NCI-H446 (cell line): ENCODE data around the gene POGZ.
A peak's percentile ranks its signal among the peaks of the same experiment; 100 is the strongest.
"Not testable (repeated sequence)": the region's sequence is repeated elsewhere in the genome, so short reads cannot be mapped to it uniquely, and the experiment has no call there.

Experiments used
- DNase-seq, 2 experiments: peaks; one replicate each; lab custom pipeline; 2025; lab: John Stamatoyannopoulos, UW

Gene POGZ

DNA sequence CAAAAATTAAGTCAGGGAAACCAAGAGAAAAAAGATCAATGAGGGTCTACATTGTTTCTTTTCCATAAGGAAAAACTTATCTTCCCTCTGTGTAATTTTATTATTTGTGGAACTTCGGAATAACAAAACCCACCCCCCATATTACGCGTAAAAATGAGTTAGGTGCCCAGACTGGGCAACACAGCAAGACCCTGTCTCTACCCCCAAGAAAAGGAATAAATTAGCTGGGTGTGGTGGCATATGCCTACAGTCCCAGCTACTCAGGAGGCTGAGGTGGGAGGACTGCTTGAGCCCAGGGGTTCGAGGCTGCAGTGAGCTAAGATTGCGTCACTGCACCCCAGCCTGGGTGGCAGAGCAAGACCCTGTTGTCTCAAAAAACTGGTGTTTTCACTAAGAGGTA, 39.5 kb downstream of the POGZ start:
- DNase-seq, result no peak

DNA sequence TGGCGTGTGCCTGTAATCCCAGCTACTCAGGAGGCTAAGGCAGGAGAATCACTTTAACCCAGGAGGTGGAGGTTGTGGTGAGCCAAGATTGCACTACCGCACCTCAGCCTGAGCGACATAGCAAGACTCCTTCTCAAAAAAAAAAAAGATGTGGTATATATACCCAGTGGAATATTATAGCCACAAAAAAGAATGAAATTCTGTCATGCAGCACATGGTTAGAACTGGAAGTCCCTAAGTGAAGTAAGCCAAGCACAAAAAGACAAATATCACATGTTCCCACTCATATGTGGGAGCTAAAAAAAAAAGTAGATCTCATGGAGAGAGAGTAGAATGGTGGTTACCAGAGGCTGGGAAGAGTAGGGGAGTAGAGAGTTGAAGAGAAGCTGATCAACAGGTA, 41.2 kb downstream of the POGZ start:
- DNase-seq, result no peak

DNA sequence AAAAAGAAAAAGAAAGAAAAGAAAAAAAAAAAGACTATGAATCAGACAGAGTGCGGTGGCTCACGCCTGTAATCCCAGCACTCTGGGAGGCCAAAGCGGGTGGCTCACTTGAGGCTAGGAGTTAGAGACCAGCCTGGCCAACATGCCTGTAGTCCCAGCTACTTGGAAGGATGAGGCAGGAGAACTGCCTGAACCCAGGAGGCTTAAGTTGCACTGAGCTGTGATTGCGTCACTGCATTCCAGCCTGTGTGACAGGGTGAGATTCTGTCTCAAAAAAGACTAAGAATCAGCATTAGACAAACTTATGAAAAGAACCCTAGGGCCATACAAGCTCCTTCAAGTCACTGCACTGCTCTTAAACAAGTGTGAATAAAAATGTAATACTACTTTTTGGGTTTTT, 43.1 kb downstream of the POGZ start:
- DNase-seq, result no peak

DNA sequence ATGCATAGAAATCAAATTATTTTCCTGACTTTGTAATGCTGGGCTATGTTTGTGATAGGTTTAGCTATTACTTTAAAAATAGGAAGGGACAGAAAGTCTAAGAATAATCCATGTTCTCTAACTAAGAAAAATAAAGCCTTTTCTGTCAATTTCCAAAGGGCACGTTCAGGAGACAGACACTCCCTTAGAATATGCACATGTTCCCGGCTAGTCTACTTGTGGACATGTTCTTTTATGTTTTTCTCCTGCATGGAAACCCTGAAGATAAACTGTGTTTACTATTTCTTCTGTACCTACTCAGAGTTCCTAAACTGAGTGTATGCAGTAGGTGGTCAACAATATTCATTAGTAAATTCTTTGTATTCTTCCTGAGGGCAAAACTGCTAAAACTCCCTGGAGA, 47.4 kb downstream of the POGZ start:
- DNase-seq, result no peak

DNA sequence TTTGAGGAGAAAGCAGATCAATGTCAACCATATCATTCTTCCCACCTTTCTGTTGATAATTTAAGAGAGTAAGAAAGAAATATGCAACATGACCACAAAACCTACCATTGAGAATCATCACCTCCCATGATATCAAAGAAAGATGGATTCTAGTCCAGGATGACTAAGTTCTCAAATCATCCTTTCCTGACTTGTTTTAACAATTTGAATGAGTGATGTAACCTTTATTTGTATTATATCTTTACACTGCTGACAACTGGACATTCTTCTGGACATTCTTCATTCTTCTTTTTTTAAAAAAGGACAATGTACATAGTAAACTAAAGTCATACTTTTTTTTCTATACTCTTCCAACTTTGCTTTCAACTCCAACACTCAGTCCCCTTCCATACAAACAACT, 50.4 kb downstream of the POGZ start:
- DNase-seq, result no peak

DNA sequence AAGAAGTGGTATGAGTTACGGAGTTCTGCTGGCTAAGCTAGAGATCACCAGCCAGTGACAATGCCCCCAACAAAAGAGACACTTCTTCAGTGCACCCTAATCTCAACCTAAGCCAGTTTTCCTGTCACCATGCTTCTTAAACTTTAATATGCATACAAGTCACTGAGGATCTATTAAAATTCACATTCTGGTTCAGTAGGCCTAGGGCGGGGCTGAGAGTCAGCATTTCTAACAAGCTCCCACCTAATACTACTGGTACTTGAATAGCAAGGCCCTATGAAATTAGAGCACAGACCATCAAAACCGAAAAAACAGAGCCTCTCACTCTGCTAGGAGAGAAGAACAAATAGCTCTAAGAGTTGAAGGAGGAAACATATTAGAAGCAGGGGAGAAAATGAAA, 52.0 kb downstream of the POGZ start:
- no peak for DNase-seq

DNA sequence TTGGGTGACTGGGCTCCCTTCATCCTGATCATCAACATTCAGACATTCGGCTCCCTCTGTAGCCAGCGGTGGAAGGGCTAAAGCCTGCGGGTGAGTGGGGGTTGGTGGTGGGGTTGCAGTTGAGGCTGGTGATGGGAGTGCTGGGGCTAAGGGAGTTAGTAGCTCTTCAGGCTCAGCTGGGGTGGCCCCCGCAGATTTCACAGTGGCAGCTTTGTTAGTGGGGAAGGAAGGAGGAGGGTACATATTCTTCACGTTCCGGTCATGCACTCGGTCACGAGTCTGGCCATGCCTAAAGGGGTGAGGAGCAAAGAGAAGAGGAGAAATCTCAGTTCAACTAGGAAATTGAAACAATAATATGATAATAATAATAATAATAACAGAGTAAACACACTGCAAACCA, 53.1 kb downstream of the POGZ start:
- DNase-seq, result no peak

DNA sequence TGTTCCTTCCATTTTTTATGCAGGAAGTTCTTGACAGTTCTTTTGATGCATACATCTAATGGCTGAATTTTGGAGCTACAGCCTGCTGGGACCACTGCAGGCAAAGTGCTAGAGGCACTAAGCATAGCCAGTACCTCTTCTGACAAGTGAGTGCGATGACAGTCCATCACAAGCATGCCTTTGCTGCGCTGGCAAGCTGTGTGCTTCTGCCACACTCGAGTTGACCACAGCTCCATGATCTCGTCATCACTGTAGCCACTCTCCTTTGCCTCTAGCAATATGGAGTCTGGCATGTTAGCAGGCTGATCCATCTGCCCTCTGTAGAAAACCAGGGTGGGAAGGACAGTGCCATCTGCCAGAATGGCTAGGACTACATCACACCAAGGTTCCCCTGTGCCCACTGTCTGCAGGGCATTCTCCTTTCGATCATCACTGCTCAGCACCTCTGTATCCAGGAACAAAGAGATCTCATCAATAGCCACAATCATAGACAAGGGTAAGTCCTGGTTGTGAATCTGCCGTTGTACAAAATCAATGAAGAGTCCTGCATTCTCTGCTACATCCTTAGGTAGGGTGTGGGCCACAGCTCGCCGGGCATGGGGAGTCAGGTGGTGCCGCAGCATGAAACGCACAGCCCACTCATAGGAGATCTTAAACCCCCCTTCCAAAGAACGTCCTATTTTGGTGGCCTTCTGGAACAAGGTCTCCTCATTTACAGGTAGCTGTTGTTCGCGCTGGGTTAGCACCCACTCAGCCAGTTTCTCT, 53.9 kb downstream of the POGZ start:
- DNase-seq, result no peak

DNA sequence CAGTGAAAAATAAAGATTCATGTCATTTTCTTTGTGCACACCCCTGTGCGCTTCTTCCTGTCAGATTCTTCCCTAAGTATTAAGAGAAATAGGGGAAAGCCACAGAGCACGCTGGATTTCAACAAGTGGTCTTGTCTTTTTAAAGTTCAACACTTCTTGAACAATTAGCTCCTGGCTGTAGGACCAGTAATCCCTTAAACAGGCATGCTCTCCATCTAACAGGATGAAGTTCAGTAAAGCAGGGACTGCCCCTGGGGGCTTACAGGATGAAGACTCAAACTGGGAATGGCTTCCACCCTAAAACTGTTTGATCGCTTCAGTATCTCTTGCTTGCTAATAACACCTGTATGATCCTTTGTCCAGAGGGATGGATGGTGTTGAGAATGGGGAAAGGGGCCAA, 55.7 kb downstream of the POGZ start:
- no peak for DNase-seq

DNA sequence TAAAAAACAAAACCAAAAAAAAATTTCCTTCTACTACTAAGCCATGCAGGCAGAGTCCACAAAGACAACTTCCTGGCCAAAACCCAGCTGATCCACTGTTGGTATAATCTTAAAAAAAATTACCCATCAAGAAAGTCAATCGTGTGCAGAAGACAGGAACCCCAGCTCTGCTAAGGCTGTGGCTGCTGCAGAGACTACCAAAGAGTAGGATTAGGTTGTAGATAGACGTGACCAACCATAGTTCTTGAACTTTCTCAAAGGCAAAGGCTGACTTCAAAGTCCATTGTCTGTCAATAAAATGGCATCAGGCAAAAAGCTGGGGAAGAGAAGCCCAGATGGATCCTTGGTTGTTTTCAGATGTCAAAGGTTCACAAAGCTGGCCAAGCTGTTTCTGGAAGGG, 56.5 kb downstream of the POGZ start:
- no peak for DNase-seq

DNA sequence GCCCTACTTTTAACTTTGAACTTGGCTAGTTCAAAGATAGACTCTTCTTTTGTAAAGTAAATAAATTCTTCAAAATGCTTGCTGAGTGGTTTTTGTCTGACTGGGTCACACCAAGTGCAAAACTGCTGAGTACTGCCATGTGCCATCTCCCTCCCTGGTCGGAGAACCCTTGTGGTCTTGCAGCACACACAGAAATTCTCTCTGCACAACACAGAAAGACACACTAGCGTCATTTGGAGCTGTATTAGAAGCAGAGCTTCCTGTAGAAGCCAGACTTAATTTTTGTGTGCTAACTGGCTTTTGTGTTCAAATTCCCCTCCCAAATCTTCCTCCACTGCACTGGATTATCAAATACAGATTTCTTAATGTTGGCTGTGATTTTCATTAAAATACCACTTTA, 57.4 kb downstream of the POGZ start:
- DNase-seq, result no peak

DNA sequence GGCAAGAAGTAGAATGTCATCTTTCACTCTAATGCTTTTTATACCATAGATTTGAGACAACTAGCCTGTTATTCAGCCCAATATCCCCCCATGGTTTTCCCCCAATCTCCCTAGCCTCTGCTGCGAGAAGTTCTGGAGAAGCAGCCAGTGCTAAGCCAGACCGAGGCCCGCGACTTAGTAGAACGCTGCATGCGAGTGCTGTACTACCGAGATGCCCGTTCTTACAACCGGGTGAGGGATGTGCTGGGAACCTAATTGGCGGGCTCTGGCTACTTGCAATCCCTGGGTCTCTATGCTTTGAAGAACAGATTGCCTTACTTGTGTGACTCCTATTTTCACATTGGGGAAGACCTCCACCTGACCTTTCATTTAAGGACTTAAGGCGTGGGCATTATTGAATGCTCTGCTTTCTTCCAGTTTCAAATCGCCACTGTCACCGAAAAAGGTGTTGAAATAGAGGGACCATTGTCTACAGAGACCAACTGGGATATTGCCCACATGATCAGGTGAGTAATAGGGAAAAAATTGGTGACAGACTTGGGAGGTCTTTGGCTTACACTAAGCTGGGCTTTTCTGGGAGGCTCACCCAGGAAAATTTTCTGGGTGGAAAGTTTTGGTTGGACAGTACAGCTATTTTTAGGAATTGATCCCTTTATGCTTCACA, 58.0 kb downstream of the POGZ start:
- no peak for DNase-seq

DNA sequence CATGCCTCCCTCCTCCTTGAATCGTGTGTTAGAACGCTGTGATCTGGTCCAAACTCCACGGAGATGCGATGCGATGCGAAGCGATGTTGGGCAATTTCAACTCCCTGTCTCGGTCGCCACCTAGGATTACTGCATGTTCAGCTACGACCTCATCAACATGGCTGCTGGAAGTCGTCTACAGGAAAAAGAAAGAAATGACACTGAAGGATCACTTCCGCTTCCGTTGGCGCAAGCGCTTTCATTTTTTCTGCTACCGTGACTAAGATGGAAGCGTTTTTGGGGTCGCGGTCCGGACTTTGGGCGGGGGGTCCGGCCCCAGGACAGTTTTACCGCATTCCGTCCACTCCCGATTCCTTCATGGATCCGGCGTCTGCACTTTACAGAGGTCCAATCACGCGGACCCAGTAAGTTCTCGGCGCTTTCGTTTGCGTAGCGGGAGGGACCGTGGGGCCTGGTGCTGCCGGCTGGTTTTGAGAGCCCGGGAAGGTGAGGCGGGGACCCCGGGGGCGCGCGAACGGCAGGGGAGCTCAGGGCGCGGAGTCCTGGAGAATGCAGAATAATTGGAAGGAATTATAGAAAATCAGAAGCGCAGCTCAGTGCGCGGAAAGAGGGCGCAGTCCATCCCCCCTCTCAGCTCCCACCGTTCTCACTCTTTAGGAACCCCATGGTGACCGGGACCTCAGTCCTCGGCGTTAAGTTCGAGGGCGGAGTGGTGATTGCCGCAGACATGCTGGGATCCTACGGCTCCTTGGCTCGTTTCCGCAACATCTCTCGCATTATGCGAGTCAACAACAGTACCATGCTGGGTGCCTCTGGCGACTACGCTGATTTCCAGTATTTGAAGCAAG, 59.7 kb downstream of the POGZ start, which contains the start of gene PSMB4:
Gene PSMB4, plus strand, starts transcription at position 250 of the 848 bp plus-strand sequence. Its CDS starts 15 bp downstream, at position 265.
- peak; percentile 72 to 87 for DNase-seq

DNA sequence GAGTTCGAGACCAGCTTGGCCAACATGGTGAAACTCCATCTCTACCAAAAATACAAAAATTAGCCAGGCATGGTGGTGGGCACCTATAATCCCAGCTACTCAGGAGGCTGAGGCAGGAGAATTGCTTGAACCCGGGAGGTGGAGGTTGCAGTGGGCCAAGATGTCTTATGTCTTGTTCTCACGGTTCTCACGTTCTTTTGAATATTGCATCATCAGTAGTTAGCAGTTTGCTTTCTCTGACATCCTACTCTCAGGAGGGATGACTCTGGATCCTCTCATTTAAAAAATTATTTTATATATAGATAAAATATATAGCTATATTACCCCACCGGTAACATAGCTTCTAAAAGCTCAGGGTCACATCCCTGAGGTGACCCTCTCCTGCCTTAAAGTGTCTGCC, 63.0 kb downstream of the POGZ start:
- DNase-seq, result not testable (repeated sequence)

DNA sequence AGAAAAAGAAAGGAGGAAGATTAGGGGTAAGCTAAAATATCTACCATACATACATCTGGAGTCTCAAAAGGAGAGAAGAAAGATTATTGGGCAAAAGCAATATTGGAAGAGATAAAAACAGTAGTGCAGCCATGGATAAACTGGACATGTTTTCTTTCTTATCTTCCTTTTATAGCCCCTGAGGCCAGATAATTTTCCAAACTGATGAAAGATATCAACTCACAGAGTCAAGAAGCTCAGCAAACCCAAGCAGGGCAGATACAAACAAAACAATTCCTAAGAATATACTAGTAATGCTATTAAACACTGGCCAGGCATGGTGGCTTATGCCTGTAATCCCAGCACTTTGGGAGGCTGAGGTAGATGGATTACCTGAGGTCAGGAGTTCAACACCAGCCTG, 65.7 kb downstream of the POGZ start:
- DNase-seq, result no peak

DNA sequence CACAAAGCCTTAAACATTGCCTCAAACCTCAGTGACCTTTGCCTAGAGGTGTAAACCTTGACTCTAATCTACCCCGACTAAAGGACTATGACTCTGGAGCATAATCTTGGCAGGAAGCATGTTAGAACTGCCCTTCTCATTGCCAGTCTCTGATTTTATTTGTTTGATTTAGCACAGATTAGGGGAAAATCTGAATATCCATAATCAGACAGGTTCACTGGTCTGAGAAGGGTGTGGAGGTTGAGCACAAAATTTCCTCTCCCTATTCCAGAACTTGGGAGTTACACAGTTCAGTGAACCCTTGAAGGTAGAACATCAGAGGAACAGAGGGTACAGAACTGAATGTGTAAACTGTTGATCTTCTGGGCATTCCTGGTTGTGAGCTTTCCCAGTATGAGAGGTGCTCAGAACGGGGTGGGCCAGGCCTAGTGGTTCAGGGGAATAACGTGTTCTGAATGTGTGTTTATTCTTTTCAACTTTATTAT, 68.2 kb downstream of the POGZ start:
- DNase-seq, result no peak

DNA sequence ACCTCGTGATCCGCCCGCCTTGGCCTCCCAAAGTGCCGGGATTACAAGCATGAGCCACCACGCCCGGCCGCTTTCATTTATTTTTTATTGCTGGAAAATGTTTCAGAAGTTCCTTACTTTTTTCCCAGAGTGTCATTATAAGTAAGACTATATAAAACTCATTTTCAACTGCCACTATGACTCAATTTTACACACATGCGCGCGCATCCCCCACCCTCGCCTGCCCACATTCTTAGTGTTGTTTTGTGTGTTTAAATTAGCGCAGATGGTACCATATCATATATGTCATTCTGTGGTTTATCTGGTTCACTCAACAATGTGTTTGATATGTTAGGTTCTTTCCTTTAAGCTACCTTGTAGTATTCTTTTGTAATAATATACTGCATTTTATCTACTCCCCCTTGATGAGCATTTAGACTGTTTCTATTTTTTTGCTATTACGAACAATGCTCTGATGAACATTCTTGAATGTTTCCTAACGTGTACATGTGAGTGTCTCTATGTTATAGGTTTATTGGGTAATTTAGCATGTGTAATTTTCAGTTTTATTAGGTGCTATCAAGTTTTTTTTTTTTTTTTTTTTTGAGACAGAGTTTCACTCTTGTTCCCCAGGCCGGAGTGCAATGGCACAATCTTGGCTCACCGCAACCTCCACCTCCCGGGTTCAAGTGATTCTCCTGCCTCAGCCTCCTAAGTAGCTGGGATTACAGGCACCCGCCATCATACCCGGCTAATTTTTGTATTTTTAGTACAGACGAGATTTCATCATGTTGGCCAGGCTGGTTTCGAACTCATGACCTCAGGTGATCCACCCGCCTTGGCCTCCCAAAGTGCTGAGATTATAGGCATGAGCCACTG, 68.8 kb downstream of the POGZ start:
- not testable (repeated sequence) for DNase-seq

DNA sequence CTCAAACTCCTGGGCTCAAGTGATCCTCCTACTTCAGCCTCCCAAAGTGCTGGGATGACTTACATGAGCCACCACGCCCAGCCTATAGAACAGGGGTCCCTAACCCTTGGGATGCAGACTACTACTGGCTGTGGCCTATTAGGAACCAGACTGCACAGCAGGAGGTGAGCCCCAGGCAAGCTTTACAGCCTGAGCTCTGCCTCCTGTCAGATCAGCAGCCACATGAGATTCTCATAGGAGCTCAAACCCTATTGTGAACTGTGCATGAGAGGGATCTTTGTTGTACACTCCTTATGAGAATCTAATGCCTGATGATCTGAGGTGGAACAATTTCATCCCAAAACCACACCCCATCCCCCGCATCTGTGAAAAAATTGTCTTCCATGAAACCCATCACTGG, 73.3 kb downstream of the POGZ start:
- DNase-seq, result no peak

DNA sequence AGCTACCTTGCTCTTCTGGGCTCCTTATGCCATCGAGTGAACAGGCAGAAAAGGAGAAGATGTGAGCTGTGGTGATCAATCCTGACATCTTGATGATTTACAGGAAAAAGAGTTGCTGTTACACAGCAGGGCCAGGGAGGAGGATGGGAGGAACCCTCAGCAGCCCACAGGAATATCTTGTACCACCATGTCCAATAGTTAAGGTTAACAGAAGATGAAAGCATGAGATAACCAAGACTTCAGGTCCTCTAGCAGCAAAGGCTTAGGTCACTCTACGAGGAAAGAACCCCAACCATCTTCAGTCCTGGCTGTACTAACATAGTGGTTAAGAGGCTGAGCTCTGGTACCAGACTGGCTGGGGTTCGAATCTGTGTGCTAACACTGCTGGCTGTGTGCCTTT, 74.7 kb downstream of the POGZ start:
- DNase-seq, result no peak

DNA sequence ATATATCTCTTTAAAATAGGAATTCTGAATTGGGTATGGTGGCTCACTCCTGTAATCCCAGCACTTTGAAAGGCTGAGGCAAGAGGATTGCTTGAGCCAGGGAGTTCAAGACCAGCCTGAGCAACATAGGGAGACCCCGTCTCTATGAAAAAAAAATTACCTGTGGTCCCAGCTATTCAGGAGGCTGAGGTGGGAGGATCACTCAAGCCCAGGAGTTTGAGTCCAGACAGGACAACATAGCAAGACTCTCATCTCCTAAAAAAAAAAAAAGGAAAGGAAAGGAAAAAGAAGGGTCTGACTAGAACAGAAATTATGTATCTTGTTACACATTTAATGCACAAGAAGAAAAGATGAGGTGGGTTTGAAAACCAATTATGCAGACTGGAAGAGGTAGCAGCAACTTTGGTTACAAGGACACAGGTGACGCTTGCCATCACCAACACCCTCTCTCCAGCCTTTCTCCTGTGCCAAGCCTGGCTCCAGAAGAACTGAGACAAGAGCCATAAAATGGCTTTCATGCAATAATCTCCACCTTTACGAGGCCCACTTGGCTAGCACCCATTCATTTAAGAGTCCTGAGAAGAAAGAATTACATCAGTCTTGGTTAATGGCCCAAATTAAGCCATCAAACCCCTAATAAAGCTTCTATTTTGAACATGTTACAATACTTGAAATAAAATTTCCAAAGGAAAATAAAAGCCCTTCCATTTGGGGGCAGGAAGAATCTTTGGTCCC, 82.0 kb downstream of the POGZ start:
- no peak for DNase-seq

DNA sequence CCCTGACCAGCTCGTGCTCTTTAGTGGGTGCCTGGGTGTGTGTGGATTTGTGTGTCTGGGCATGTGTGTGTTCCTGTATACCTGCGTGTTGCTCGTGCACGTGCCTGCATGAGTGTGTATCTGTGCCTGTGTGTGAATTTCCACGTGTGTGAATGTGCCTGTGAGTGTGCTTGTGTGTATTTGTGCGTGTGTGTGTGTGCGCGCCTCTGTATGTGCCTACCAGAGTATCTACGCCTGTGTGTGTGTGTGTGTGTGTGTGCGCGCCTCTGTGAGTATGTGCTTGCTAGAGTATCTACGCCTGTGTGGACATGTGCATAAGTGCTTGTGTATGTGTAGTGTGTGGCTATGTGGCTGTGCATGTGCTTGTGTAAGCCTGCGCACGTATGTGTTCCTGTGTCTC, 86.1 kb downstream of the POGZ start:
- DNase-seq, result no peak
